Measurements from ENCODE around the gene PACSIN3. TPM values are rescaled to one million over a fixed set of nuclear protein-coding genes. Genes with fewer than 3 reads are reported as not detected.

Gene PACSIN3
- total RNA-seq: 28.6 TPM
- long read RNA-seq, transcript PACSIN3-201 (11 exons, 1,843 nt): major isoform, 39 of 47 reads
- long read RNA-seq, partial matches to known transcripts: 1 of 47 reads
- long read RNA-seq, other reads (novel, unspliced or antisense): 7 of 47 reads

- ATAC-seq (peak; percentile 77 to 81), DNase-seq (peak; percentile 70)
- TF ChIP-seq, protein P1, sequence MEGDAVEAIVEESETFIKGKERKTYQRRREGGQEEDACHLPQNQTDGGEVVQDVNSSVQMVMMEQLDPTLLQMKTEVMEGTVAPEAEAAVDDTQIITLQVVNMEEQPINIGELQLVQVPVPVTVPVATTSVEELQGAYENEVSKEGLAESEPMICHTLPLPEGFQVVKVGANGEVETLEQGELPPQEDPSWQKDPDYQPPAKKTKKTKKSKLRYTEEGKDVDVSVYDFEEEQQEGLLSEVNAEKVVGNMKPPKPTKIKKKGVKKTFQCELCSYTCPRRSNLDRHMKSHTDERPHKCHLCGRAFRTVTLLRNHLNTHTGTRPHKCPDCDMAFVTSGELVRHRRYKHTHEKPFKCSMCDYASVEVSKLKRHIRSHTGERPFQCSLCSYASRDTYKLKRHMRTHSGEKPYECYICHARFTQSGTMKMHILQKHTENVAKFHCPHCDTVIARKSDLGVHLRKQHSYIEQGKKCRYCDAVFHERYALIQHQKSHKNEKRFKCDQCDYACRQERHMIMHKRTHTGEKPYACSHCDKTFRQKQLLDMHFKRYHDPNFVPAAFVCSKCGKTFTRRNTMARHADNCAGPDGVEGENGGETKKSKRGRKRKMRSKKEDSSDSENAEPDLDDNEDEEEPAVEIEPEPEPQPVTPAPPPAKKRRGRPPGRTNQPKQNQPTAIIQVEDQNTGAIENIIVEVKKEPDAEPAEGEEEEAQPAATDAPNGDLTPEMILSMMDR (IDR thresholded peaks at IDR 0.05): no peak
- H3K27me3 ChIP-seq (ENCODE audit: low read depth): peaks cover 22% of the 10 kb centered on the region
- peak within 1 kb of the TSS; percentile 83 for H3K27ac ChIP-seq
- peak within 1 kb of the TSS; percentile 76 for H3K4me3 ChIP-seq
- intact Hi-C loops (cut with DNase I): no loop called here
- H3K4me1 ChIP-seq: peaks cover 31% of the 10 kb centered on the region
- no peaks in the 10 kb centered on the region for H3K36me3 ChIP-seq
- H3K9me3 ChIP-seq: no peaks in the 10 kb centered on the region
Observed at GRCh38 chr11:47186076-47186699, at the start of gene PACSIN3. Gene PACSIN3 (minus strand): TSS chr11:47186434. CDS start chr11:47182727, 3,707 bp downstream.

DNA sequence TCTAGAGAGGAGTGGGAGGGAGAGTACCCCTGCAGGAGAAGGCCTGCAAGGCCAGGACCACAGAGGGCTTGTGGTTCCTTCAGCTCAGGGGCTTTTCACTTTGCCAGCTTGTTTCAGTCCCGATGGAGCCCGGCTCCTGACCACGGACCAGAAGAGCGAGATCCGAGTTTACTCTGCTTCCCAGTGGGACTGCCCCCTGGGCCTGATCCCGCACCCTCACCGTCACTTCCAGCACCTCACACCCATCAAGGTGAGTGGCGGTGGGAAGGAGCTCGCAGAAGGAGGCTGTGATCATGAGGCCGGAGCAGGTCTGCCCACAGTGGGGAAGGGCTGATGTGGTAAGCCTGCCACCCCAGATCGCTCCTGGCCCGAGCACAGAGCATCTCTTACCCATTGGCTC is 48.9 kb upstream of the PACSIN3 start:
- H3K9me3 ChIP-seq: no peaks in the 10 kb centered on the region
- intact Hi-C loops (cut with DNase I): no loop called here
- DNase-seq (no peak), ATAC-seq (no peak)
- H3K4me3 ChIP-seq: no peak overlapping the region
- H3K36me3 ChIP-seq: peaks cover 53% of the 10 kb centered on the region
- peaks cover 14% of the 10 kb centered on the region for H3K4me1 ChIP-seq
- no peak overlapping the region for H3K27ac ChIP-seq
- TF ChIP-seq, protein P1 (IDR thresholded peaks at IDR 0.05): no peak
- H3K27me3 ChIP-seq (ENCODE audit: low read depth): no peaks in the 10 kb centered on the region

DNA sequence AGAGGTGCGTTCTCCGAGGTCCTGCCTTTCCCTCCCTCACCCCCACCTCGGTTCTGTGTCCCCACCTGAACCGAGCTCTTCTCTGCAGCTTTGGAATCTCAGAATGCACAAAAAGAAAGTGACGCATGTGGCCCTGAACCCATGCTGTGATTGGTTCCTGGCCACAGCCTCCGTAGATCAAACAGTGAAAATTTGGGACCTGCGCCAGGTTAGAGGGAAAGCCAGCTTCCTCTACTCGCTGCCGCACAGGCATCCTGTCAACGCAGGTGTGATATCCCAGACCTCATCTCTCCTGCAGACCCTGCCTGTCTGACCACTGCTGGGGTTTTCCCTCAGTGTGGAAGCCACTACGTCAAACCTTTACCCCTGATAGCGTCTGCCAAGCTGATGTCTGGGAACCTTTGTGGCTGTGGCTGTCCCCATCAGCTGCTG is 48.5 kb upstream of the PACSIN3 start:
- Histone ChIP-seq H3K27me3 (ENCODE audit: low read depth) (no peaks in the 10 kb centered on the region), H3K4me1 (peaks cover 14% of the 10 kb centered on the region), H3K9me3 (no peaks in the 10 kb centered on the region), H3K27ac (peak overlapping the region; percentile 13), H3K36me3 (peaks cover 53% of the 10 kb centered on the region), H3K4me3 (no peak overlapping the region)
- intact Hi-C loops (cut with DNase I): no loop called here
- DNase-seq (peak; percentile 59), ATAC-seq (peak; percentile 67 to 81)
- TF ChIP-seq, protein P1 (IDR thresholded peaks at IDR 0.05): no peak

DNA sequence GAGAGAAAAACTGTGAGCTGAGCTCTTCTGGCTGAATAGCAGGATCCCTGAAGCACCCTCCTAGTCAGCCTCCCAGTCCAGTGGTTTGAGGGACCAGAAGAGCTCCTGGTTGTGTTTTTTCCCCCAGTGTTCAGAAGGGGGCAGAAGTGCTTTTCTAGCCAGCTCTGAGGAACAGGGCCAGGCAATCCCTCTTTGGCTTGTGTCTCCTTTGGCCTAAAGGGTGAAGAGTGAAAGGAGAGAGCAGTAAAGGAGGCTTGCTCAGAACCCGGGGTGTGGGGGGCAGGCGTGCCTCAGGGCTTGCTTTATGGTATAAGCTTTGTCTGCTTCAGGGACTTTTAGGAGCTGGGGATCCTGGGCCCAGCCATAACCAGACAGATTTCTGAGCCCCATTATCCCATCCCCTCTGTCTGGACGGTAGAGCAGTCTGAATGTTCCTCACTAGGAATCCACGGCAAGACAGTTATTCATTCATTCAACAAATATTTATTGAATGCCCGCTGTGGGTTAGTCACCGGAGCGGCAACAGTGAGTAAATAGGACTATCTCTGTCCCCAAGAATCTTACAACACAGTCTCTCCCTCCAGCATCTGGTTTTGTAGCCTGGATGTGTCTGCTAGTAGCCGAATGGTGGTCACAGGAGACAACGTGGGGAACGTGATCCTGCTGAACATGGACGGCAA is 47.9 kb upstream of the PACSIN3 start:
- ATAC-seq (peak; percentile 44 to 76), DNase-seq (no peak)
- TF ChIP-seq, protein P1 (IDR thresholded peaks at IDR 0.05): peak; percentile 24
- Histone ChIP-seq H3K9me3 (no peaks in the 10 kb centered on the region), H3K27ac (peak overlapping the region; percentile 13), H3K27me3 (ENCODE audit: low read depth) (no peaks in the 10 kb centered on the region), H3K36me3 (peaks cover 53% of the 10 kb centered on the region), H3K4me1 (peaks cover 14% of the 10 kb centered on the region), H3K4me3 (no peak overlapping the region)
- intact Hi-C loops (cut with DNase I): no loop called here

GRCh38 chr11:47233051-47233450 is 46.8 kb upstream of the PACSIN3 start:
- TF ChIP-seq, protein P1 (IDR thresholded peaks at IDR 0.05): no peak
- H3K27me3 ChIP-seq (ENCODE audit: low read depth): no peaks in the 10 kb centered on the region
- H3K4me3 ChIP-seq: no peak overlapping the region
- no peaks in the 10 kb centered on the region for H3K9me3 ChIP-seq
- peaks cover 49% of the 10 kb centered on the region for H3K36me3 ChIP-seq
- intact Hi-C loops (cut with DNase I): no loop called here
- ATAC-seq (no peak), DNase-seq (no peak)
- no peak overlapping the region for H3K27ac ChIP-seq
- peaks cover 14% of the 10 kb centered on the region for H3K4me1 ChIP-seq

All from lower lobe of right lung (tissue), 2 donors.